C4-2B (cell line): ENCODE measurements around the gene URGCP.

ENCODE experiments used
- CTCF ChIP-seq: fragments of 450-650 bp; conservative IDR thresholded peaks from 2 replicates; pipeline ENCODE4 v1.5.1; 2017; ENCODE audit warnings: mild to moderate bottlenecking
- ZFX ChIP-seq: fragments of 450-650 bp; IDR thresholded peaks from 2 replicates; pipeline ENCODE4 v1.6.1; 2017

GRCh38 chr7:43942997-43943396 lies 36.6 kb upstream of the URGCP start:
- TF ChIP-seq CTCF (peak; percentile 37), ZFX (no peak)
